ENCODE measurements around the gene RAI1. TPM values are rescaled to one million over a fixed set of nuclear protein-coding genes. Genes with fewer than 3 reads are reported as not detected.

Gene RAI1
- total RNA-seq, 4 donors from 2014 or later: 17.0 to 36.3 (median 22.3) TPM

GRCh38 chr17:17718251-17718650, 37.0 kb downstream of the RAI1 start:
- intact Hi-C loops (cut with DNase I): no loop called here
- WGBS, 2 donors: 60 to 68% methylated on average over 4 to 5 of the region's 5 CpGs
- TF ChIP-seq POLR2A (IDR thresholded peaks at IDR 0.05) (no peak), CTCF (IDR thresholded peaks at IDR 0.05) (no peak)
- no peak overlapping the region for H3K4me3 ChIP-seq
- H3K36me3 ChIP-seq: no peaks in the 10 kb centered on the region
- H3K27me3 ChIP-seq: peaks cover 0 to 11% (median 0%) of the 10 kb centered on the region in 4 donors
- no peaks in the 10 kb centered on the region for H3K9me3 ChIP-seq
- peaks cover 43 to 88% (median 51%) of the 10 kb centered on the region in 3 donors for H3K4me1 ChIP-seq
- DNase-seq: no peak
- no peak overlapping the region for H3K27ac ChIP-seq

GRCh38 chr17:17719199-17719940, 38.1 kb downstream of the RAI1 start:
- 75% methylated on average over 5 to 6 of the region's 6 CpGs for WGBS, 2 donors
- H3K4me3 ChIP-seq: no peak overlapping the region
- H3K27me3 ChIP-seq: peaks cover 0 to 12% (median 0%) of the 10 kb centered on the region in 4 donors
- no peak for DNase-seq
- peaks cover 41 to 88% (median 43%) of the 10 kb centered on the region in 3 donors for H3K4me1 ChIP-seq
- H3K9me3 ChIP-seq: no peaks in the 10 kb centered on the region
- H3K27ac ChIP-seq: peak overlapping the region in 3 of 4 donors; percentile 23 to 62 (median 60)
- TF ChIP-seq CTCF (IDR thresholded peaks at IDR 0.05): no peak
- TF ChIP-seq POLR2A (IDR thresholded peaks at IDR 0.05): no peak
- H3K36me3 ChIP-seq: no peaks in the 10 kb centered on the region
- intact Hi-C loops (cut with DNase I): no loop called here

- no peak for DNase-seq
- no peaks in the 10 kb centered on the region for H3K36me3 ChIP-seq
- intact Hi-C loops (cut with DNase I): no loop called here
- H3K4me3 ChIP-seq: no peak overlapping the region
- no peaks in the 10 kb centered on the region for H3K9me3 ChIP-seq
- TF ChIP-seq POLR2A (IDR thresholded peaks at IDR 0.05) (no peak), CTCF (IDR thresholded peaks at IDR 0.05) (no peak)
- peaks cover 0 to 12% (median 0%) of the 10 kb centered on the region in 4 donors for H3K27me3 ChIP-seq
- 60 to 80% methylated on average over 1 of the region's 3 CpGs for WGBS, 2 donors
- peaks cover 41 to 88% (median 45%) of the 10 kb centered on the region in 3 donors for H3K4me1 ChIP-seq
- peak overlapping the region; percentile 4 to 62 (median 42) for H3K27ac ChIP-seq
Measured at GRCh38 chr17:17719966-17720543, 38.8 kb downstream of the RAI1 start.

GRCh38 chr17:17721140-17721668, 39.9 kb downstream of the RAI1 start:
- H3K4me1 ChIP-seq: peaks cover 43 to 88% (median 53%) of the 10 kb centered on the region in 3 donors

More at GRCh38 chr17:17721140-17721668, 39.9 kb downstream of the RAI1 start:
- TF ChIP-seq CTCF (IDR thresholded peaks at IDR 0.05) (no peak), POLR2A (IDR thresholded peaks at IDR 0.05) (no peak)
- peaks cover 0 to 12% (median 0%) of the 10 kb centered on the region in 4 donors for H3K27me3 ChIP-seq
- no peak overlapping the region for H3K27ac ChIP-seq
- intact Hi-C loops (cut with DNase I): no loop called here
- no peak overlapping the region for H3K4me3 ChIP-seq
- WGBS, 2 donors: 47 to 90% methylated on average over 2 of the region's 2 CpGs
- no peaks in the 10 kb centered on the region for H3K36me3 ChIP-seq
- no peaks in the 10 kb centered on the region for H3K9me3 ChIP-seq
- DNase-seq: no peak

Data from esophagus squamous epithelium (tissue), 5 donors.